H9 (cell line): ENCODE results near the gene HEATR5A. TPM values are rescaled to one million over a fixed set of nuclear protein-coding genes. Genes with fewer than 3 reads are reported as not detected.

Experiments used
- DNase-seq: peaks from one replicate; pipeline ENCODE4 v3.0.0-alpha.2; 2017
- H2AFZ ChIP-seq: one replicate; pipeline ENCODE4 v1.6.1; 2013; ENCODE audit warnings: mild to moderate bottlenecking, low read length, control low read depth, moderate library complexity
- H2AK5ac ChIP-seq: 2 replicates; pipeline ENCODE4 v1.6.1; 2013; ENCODE audit warnings: low read length, control low read depth, mixed read lengths; ENCODE audit not compliant: insufficient read length
- H2BK120ac ChIP-seq: one replicate; pipeline ENCODE4 v1.6.1; 2013; ENCODE audit warnings: low read depth, mild to moderate bottlenecking, low read length, control low read depth, inconsistent platforms; ENCODE audit not compliant: poor library complexity, severe bottlenecking
- H2BK12ac ChIP-seq: 2 replicates; pipeline ENCODE4 v1.6.1; 2013; ENCODE audit warnings: low read length, control low read depth, mixed read lengths, low read depth; ENCODE audit not compliant: insufficient read length
- H2BK15ac ChIP-seq: 2 replicates; pipeline ENCODE4 v1.6.1; 2013; ENCODE audit warnings: low read depth, low read length, control low read depth
- H2BK20ac ChIP-seq: one replicate; pipeline ENCODE4 v1.6.1; 2013; ENCODE audit warnings: low read depth, mild to moderate bottlenecking, low read length, control low read depth, inconsistent platforms; ENCODE audit not compliant: poor library complexity, severe bottlenecking
- H2BK5ac ChIP-seq: 2 replicates; pipeline ENCODE4 v1.6.1; 2013; ENCODE audit warnings: low read length, control low read depth, mixed read lengths; ENCODE audit not compliant: insufficient read length
- H3K14ac ChIP-seq: 2 replicates; pipeline ENCODE4 v1.6.1; 2013; ENCODE audit warnings: low read length, control low read depth; ENCODE audit not compliant: insufficient read depth
- H3K18ac ChIP-seq: 2 replicates; pipeline ENCODE4 v1.6.1; 2013; ENCODE audit warnings: low read depth, mild to moderate bottlenecking, mixed read lengths, low read length, control low read depth; ENCODE audit not compliant: insufficient read length
- H3K23ac ChIP-seq: 2 replicates; pipeline ENCODE4 v1.6.1; 2013; ENCODE audit warnings: low read length, control low read depth, mixed read lengths, low read depth; ENCODE audit not compliant: insufficient read length
- H3K23me2 ChIP-seq: 2 replicates; pipeline ENCODE4 v1.6.1; 2013; ENCODE audit warnings: low read depth, mild to moderate bottlenecking, mixed read lengths, low read length, control low read depth; ENCODE audit not compliant: insufficient read length, poor library complexity, severe bottlenecking
- H3K27ac ChIP-seq: 2 replicates; pipeline ENCODE4 v1.5.1; 2013; ENCODE audit warnings: low read length, control low read depth, mixed read lengths, low read depth; ENCODE audit not compliant: insufficient read length
- H3K27me3 ChIP-seq: 2 replicates; pipeline ENCODE4 v1.6.1; 2013; ENCODE audit warnings: low read length, control low read depth, inconsistent platforms; ENCODE audit not compliant: insufficient read depth
- H3K4ac ChIP-seq: 2 replicates; pipeline ENCODE4 v1.6.1; 2013; ENCODE audit warnings: low read depth, mild to moderate bottlenecking, control low read depth, inconsistent platforms, low read length, moderate library complexity
- H3K4me1 ChIP-seq: 2 replicates; pipeline ENCODE4 v1.6.1; 2013; ENCODE audit warnings: low read length, control low read depth, inconsistent platforms; ENCODE audit not compliant: insufficient read depth
- H3K4me2 ChIP-seq: 2 replicates; pipeline ENCODE4 v1.6.1; 2013; ENCODE audit warnings: low read length, control low read depth, mixed read lengths; ENCODE audit not compliant: insufficient read length, insufficient read depth
- H3K56ac ChIP-seq: 2 replicates; pipeline ENCODE4 v1.6.1; 2013; ENCODE audit warnings: low read depth, mild to moderate bottlenecking, mixed read lengths, low read length, control low read depth; ENCODE audit not compliant: insufficient read length
- H3K79me1 ChIP-seq: 2 replicates; pipeline ENCODE4 v1.6.1; 2013; ENCODE audit warnings: low read depth, mild to moderate bottlenecking, moderate library complexity, low read length, control low read depth, inconsistent platforms; ENCODE audit not compliant: insufficient read depth, poor library complexity, severe bottlenecking
- H3K79me2 ChIP-seq: 2 replicates; pipeline ENCODE4 v1.6.1; 2013; ENCODE audit warnings: low read length, control low read depth, inconsistent platforms; ENCODE audit not compliant: insufficient read depth
- H3K9ac ChIP-seq: 2 replicates; pipeline ENCODE4 v1.6.1; 2013; ENCODE audit warnings: low read length, control low read depth, mixed read lengths; ENCODE audit not compliant: insufficient read length; ENCODE audit errors: extremely low read depth
- H3K9me3 ChIP-seq: one replicate; pipeline ENCODE4 v1.6.1; 2013; ENCODE audit warnings: low read depth, low read length, inconsistent platforms; ENCODE audit not compliant: control insufficient read depth
- H3T11ph ChIP-seq: one replicate; pipeline ENCODE4 v1.6.1; 2013; ENCODE audit warnings: mild to moderate bottlenecking, low read length, control low read depth, inconsistent platforms
- H4K20me1 ChIP-seq: one replicate; pipeline ENCODE4 v1.6.1; 2013; ENCODE audit not compliant: control insufficient read depth, insufficient read length, insufficient read depth
- H4K5ac ChIP-seq: 2 replicates; pipeline ENCODE4 v1.6.1; 2013; ENCODE audit warnings: low read depth, mild to moderate bottlenecking, mixed read lengths, low read length, control low read depth; ENCODE audit not compliant: insufficient read length
- H4K8ac ChIP-seq: replicated peaks from 2 replicates; pipeline ENCODE4 v1.6.1; 2013; ENCODE audit warnings: low read length, control low read depth, mixed read lengths, low read depth; ENCODE audit not compliant: insufficient read length
- H4K91ac ChIP-seq: 2 replicates; pipeline ENCODE4 v1.6.1; 2013; ENCODE audit warnings: low read depth, mild to moderate bottlenecking, moderate library complexity, mixed read lengths, low read length, control low read depth; ENCODE audit not compliant: insufficient read length
- H3K27ac Mint-ChIP-seq, 3 experiments: 2 replicates in 2 of 3; 3 replicates in 1 of 3; pipeline ENCODE4 v1.8.0; 2020 to 2021; ENCODE audit warnings: mixed read lengths in 3 of 3, mild to moderate bottlenecking in 1 of 3, moderate library complexity in 1 of 3
- H3K27me3 Mint-ChIP-seq: 2 replicates; pipeline ENCODE4 v1.8.0; 2021; ENCODE audit warnings: low read depth, mild to moderate bottlenecking, moderate library complexity, mixed read lengths
- H3K36me3 Mint-ChIP-seq, 3 experiments: 2 replicates in 2 of 3; 3 replicates in 1 of 3; pipeline ENCODE4 v1.8.0; 2020 to 2021; ENCODE audit warnings: low read depth in 3 of 3, mixed read lengths in 3 of 3; ENCODE audit not compliant: insufficient read depth in 1 of 3
- H3K4me1 Mint-ChIP-seq, 2 experiments: 2 replicates each; pipeline ENCODE4 v1.8.0; 2020; ENCODE audit warnings: mixed read lengths in 2 of 2
- H3K4me3 Mint-ChIP-seq, 2 experiments: 2 replicates in 1 of 2; 3 replicates in 1 of 2; pipeline ENCODE4 v1.8.0; 2020 to 2021; ENCODE audit warnings: mild to moderate bottlenecking in 2 of 2, mixed read lengths in 2 of 2, moderate library complexity in 1 of 2
- H3K9me3 Mint-ChIP-seq, 2 experiments: 2 replicates in 1 of 2; 3 replicates in 1 of 2; pipeline ENCODE4 v1.8.0; 2020; ENCODE audit warnings: mild to moderate bottlenecking in 2 of 2, mixed read lengths in 2 of 2, moderate library complexity in 1 of 2
- CTCF ChIP-seq: fragments of 200-600 bp; sonication (generic); conservative IDR thresholded peaks from 3 replicates; pipeline ENCODE4 v1.8.0; 2021; ENCODE audit warnings: antibody characterized with exemption, mild to moderate bottlenecking
- WGBS: extraction: QIAGEN DNeasy Blood & Tissue Kit; methylation state at CpG from one replicate; pipeline ENCODE4 v1.1.7; 2013; ENCODE audit warnings: missing lambda C conversion rate, low lambda C conversion rate, mixed read lengths; ENCODE audit not compliant: insufficient read length; ENCODE audit errors: extremely low coverage; 5-methylcytosine and 5-hydroxymethylcytosine counted together
- total RNA-seq: library from RNA; stranded (reverse); gene quantifications from 2 replicates; pipeline ENCODE4 v1.2.1, GENCODE V29; 2021

Gene HEATR5A
- total RNA-seq, 1 experiment from 2014 or later: 21.2 TPM

- no peak overlapping the region for H3K4ac ChIP-seq
- no peak overlapping the region for H2BK5ac ChIP-seq
- H2AK5ac ChIP-seq: no peak overlapping the region
- H3K79me1 ChIP-seq: peaks cover 2% of the 10 kb centered on the region
- H3K56ac ChIP-seq: no peak overlapping the region
- no peak overlapping the region for H2BK12ac ChIP-seq
- H4K8ac ChIP-seq: no peak overlapping the region
- Mint-ChIP-seq H3K27me3 (no peaks in the 10 kb centered on the region), H3K4me1 (peaks cover 18 to 19% of the 10 kb centered on the region in 2 experiments), H3K9me3 (no peaks in the 10 kb centered on the region), H3K36me3 (peaks cover 0 to 3% (median 0%) of the 10 kb centered on the region in 3 experiments; a peak in 1 of 7 replicates), H3K27ac (no peak overlapping the region), H3K4me3 (peak overlapping the region in 1 of 2 experiments; percentile 97; a peak in 2 of 5 replicates)
- no peak for DNase-seq
- 100% methylated on average over 2 of the region's 5 CpGs for WGBS
- no peak overlapping the region for H3K9ac ChIP-seq
- no peak overlapping the region for H2BK20ac ChIP-seq
- no peak overlapping the region for H2BK15ac ChIP-seq
- H4K20me1 ChIP-seq: no peaks in the 10 kb centered on the region
- H3K23me2 ChIP-seq: no peaks in the 10 kb centered on the region
- no peak overlapping the region for H3K14ac ChIP-seq
- no peak overlapping the region for H3K27ac ChIP-seq
- no peaks in the 10 kb centered on the region for H3K79me2 ChIP-seq
- no peak overlapping the region for H4K5ac ChIP-seq
- no peak overlapping the region for H3K23ac ChIP-seq
- no peak overlapping the region for H4K91ac ChIP-seq
- no peaks in the 10 kb centered on the region for H3K9me3 ChIP-seq
- no peak overlapping the region for H3K18ac ChIP-seq
- H2BK120ac ChIP-seq: no peak overlapping the region
- no peaks in the 10 kb centered on the region for H3K4me1 ChIP-seq
- TF ChIP-seq CTCF: no peak
- no peak overlapping the region for H3T11ph ChIP-seq
- H2AFZ ChIP-seq: no peak overlapping the region
- no peaks in the 10 kb centered on the region for H3K27me3 ChIP-seq
- H3K4me2 ChIP-seq: no peak overlapping the region
These were observed 850 bp upstream of the HEATR5A start for GRCh38 chr14:31421200-31421599.
